ENCODE results near the gene SERINC5. TPM values are rescaled to one million over a fixed set of nuclear protein-coding genes. Genes with fewer than 3 reads are reported as not detected.

SERINC5 gene
- total and polyA plus RNA-seq, 2 donors (not counting 3 experiments of a cell fraction or from before 2014, with no cell fraction given), result 3.2 to 10.1 TPM

DNA sequence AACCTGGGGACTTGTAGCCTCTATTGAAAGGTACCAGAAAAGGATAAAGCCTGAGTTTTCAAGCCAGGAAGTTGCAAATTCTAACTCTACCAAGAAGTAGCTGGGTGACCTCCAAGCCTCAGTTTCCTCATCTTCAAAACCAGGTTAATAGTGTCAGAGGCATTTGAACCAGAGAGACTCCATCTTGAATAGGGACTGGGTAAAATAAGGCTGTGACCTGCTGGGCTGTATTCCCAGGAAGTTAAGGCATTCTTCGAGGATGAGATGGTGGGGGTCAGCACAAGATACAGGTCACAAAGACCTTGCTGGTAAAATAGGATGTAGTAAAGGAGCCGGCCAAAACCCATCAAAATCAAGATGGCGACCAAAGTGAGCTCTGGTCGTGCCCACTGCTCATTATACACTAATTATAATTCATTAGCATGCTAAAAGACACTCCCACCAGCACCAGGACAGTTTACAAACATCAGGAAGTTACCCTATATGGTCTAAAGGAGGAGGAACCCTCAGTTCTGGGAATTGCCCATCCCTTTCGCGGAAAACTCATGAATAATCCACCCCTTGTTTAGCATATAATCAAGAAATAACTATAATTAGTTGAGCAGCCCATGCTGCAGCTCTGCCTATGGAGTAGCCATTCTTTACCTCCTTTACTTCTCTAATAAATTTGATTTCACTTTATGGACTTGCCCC lies 3.8 kb upstream of the SERINC5 start:
- no peaks in the 10 kb centered on the region for H3K9me1 ChIP-seq (replicated peaks; ENCODE audit: control insufficient read depth, extremely low read depth, insufficient read depth, low read length)
- H3K4me1 ChIP-seq (ENCODE audit: control insufficient read depth, extremely low read depth, insufficient read depth, low read length), result peaks cover 5% of the 10 kb centered on the region
- dilution Hi-C loops (cut with MboI; ENCODE audit: extremely low pct_ligation_motif_present, low sequenced_read_pairs) (no loop called here), intact Hi-C loops (cut with micrococcal nuclease) (loop anchor here (5.0 to 10.0 kb wide), 3 partner anchors 167 to 745 kb away; partner anchors contain the start of gene HOMER1)
- no peak overlapping the region for H3K4me3 ChIP-seq (replicated peaks in 1 of 3; ENCODE audit: insufficient read depth in 1 of 3, low read depth in 1 of 3, low read length in 3 of 3)
- H3K9ac ChIP-seq (replicated peaks; ENCODE audit: extremely low read depth, insufficient read depth, low read length), result no peak overlapping the region
- no peaks in the 10 kb centered on the region for H3K27me3 ChIP-seq (ENCODE audit: control insufficient read depth in 2 of 2, insufficient read depth in 2 of 2, low read length in 2 of 2)
- BruUV-seq (replicated peaks), result no TSS peak
- H4K20me1 ChIP-seq (replicated peaks; ENCODE audit: control insufficient read depth, extremely low read depth, insufficient read depth, low read length), result no peaks in the 10 kb centered on the region
- H3K4me2 ChIP-seq (ENCODE audit: insufficient read depth, low read length), result no peak overlapping the region
- ChIA-PET CTCF (interaction anchor here (1.6 kb wide), 1 partner anchor 48 kb away, joined by 4 read pairs; no protein-coding TSS in a partner anchor), POLR2A (no interaction called here)
- H3K79me2 ChIP-seq (ENCODE audit: control insufficient read depth, insufficient read depth, low read length), result no peaks in the 10 kb centered on the region
- TF ChIP-seq FOS (IDR thresholded peaks at IDR 0.05; ENCODE audit: borderline replicate concordance, insufficient read depth, low read length) (no peak), EZH2 (IDR thresholded peaks at IDR 0.05; ENCODE audit: borderline replicate concordance, low read depth, low read length, severe bottlenecking) (no peak), GATA2 (IDR thresholded peaks at IDR 0.05; ENCODE audit: insufficient read depth, insufficient read length, low read depth, low read length) (no peak), POLR2AphosphoS5 (IDR thresholded peaks at IDR 0.05; ENCODE audit: insufficient read depth, low read depth, low read length) (no peak), MYC (IDR thresholded peaks at IDR 0.05; ENCODE audit: low read depth, low read length) (no peak), JUN (IDR thresholded peaks at IDR 0.05; ENCODE audit: borderline replicate concordance, insufficient read depth, insufficient read length, low read depth) (no peak), POLR2A (IDR thresholded peaks at IDR 0.05; ENCODE audit: low read depth, low read length) (no peak)
- TF ChIP-seq, protein P1, sequence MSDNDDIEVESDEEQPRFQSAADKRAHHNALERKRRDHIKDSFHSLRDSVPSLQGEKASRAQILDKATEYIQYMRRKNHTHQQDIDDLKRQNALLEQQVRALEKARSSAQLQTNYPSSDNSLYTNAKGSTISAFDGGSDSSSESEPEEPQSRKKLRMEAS (IDR thresholded peaks at IDR 0.05; ENCODE audit: insufficient read depth, insufficient read length), result no peak
- TF ChIP-seq, protein P2, sequence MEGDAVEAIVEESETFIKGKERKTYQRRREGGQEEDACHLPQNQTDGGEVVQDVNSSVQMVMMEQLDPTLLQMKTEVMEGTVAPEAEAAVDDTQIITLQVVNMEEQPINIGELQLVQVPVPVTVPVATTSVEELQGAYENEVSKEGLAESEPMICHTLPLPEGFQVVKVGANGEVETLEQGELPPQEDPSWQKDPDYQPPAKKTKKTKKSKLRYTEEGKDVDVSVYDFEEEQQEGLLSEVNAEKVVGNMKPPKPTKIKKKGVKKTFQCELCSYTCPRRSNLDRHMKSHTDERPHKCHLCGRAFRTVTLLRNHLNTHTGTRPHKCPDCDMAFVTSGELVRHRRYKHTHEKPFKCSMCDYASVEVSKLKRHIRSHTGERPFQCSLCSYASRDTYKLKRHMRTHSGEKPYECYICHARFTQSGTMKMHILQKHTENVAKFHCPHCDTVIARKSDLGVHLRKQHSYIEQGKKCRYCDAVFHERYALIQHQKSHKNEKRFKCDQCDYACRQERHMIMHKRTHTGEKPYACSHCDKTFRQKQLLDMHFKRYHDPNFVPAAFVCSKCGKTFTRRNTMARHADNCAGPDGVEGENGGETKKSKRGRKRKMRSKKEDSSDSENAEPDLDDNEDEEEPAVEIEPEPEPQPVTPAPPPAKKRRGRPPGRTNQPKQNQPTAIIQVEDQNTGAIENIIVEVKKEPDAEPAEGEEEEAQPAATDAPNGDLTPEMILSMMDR (IDR thresholded peaks at IDR 0.05; ENCODE audit: extremely low read depth in 1 of 2, insufficient read depth in 1 of 2, low read depth in 1 of 2, low read length in 2 of 2), result no peak
- H3K27ac ChIP-seq (ENCODE audit: insufficient read depth, low read depth, low read length), result no peak overlapping the region
- DNase-seq (ENCODE audit: low read depth, low spot score) (no peak), FAIRE-seq (no peak)
- H2AFZ ChIP-seq (ENCODE audit: low read depth, low read length), result no peak overlapping the region
- no peaks in the 10 kb centered on the region for H3K36me3 ChIP-seq (ENCODE audit: control insufficient read depth in 2 of 2, extremely low read depth in 1 of 2, insufficient read depth in 2 of 2, low read length in 2 of 2)
- no peaks in the 10 kb centered on the region for H3K9me3 ChIP-seq (replicated peaks; ENCODE audit: control insufficient read depth, insufficient read depth, low read length)

Measured in endothelial cell of umbilical vein (primary cell).